ENCODE measurements around the gene FGF2. TPM values are rescaled to one million over a fixed set of nuclear protein-coding genes. Genes with fewer than 3 reads are reported as not detected.
"Not testable (repeated sequence)": the region's sequence is repeated elsewhere in the genome, so short reads cannot be mapped to it uniquely, and the experiment has no call there.

FGF2 gene
- total RNA-seq, 2 experiments from 2014 or later, result not detected

GRCh38 chr4:122842984-122843531 is 16.4 kb downstream of the FGF2 start:
- Mint-ChIP-seq H3K27ac (no peak overlapping the region), H3K4me1 (ENCODE audit: low read depth) (no peaks in the 10 kb centered on the region), H3K27me3 (peaks cover 26% of the 10 kb centered on the region), H3K4me3 (no peak overlapping the region), H3K9me3 (no peaks in the 10 kb centered on the region), H3K36me3 (ENCODE audit: low read depth) (no peaks in the 10 kb centered on the region)
- Histone ChIP-seq H3K36me3 (ENCODE audit: insufficient read depth, low read length) (no peaks in the 10 kb centered on the region), H3K9me3 (ENCODE audit: control insufficient read depth in 1 of 2, insufficient read depth in 1 of 2, low read length in 2 of 2) (no peaks in the 10 kb centered on the region), H3K27me3 (ENCODE audit: control insufficient read depth in 1 of 2, insufficient read depth in 2 of 2, low read length in 2 of 2) (no peaks in the 10 kb centered on the region), H3K27ac (ENCODE audit: low read depth in 1 of 2, low read length in 2 of 2) (no peak overlapping the region), H3K4me3 (ENCODE audit: low read length) (no peak overlapping the region), H3K4me1 (ENCODE audit: insufficient read depth, low read length) (no peaks in the 10 kb centered on the region)
- DNase-seq (no peak), ATAC-seq (ENCODE audit: poor library complexity) (no peak)
- ChIA-PET POLR2A (no interaction called here), CTCF (no interaction called here)
- intact Hi-C loops (cut with DNase I, micrococcal nuclease), result no loop called here
- no peak for TF ChIP-seq CTCF (IDR thresholded peaks at IDR 0.05)

- H3K36me3 ChIP-seq (ENCODE audit: insufficient read depth, low read length); DNase-seq; H3K9me3 ChIP-seq (ENCODE audit: control insufficient read depth in 1 of 2, insufficient read depth in 1 of 2, low read length in 2 of 2); CTCF ChIA-PET; intact Hi-C loops (cut with DNase I, micrococcal nuclease); H3K4me1 Mint-ChIP-seq (ENCODE audit: low read depth); H3K4me1 ChIP-seq (ENCODE audit: insufficient read depth, low read length); H3K4me3 ChIP-seq (ENCODE audit: low read length); H3K36me3 Mint-ChIP-seq (ENCODE audit: low read depth); ATAC-seq (ENCODE audit: poor library complexity); H3K27ac ChIP-seq (ENCODE audit: low read depth in 1 of 2, low read length in 2 of 2); H3K9me3 Mint-ChIP-seq; H3K27ac Mint-ChIP-seq; H3K27me3 ChIP-seq (ENCODE audit: control insufficient read depth in 1 of 2, insufficient read depth in 2 of 2, low read length in 2 of 2); H3K4me3 Mint-ChIP-seq: not testable (repeated sequence)
- POLR2A ChIA-PET, result interaction anchor here (0.9 kb wide), 1 partner anchor 11 kb away, joined by 3 read pairs; no protein-coding TSS in a partner anchor
- H3K27me3 Mint-ChIP-seq, result peaks cover 23% of the 10 kb centered on the region
Measured at GRCh38 chr4:122844391-122844790, 17.8 kb downstream of the FGF2 start.

- Mint-ChIP-seq H3K27ac (no peak overlapping the region), H3K36me3 (ENCODE audit: low read depth) (no peaks in the 10 kb centered on the region), H3K27me3 (peaks cover 16% of the 10 kb centered on the region), H3K9me3 (no peaks in the 10 kb centered on the region), H3K4me1 (ENCODE audit: low read depth) (no peaks in the 10 kb centered on the region), H3K4me3 (no peak overlapping the region)
- no peak for TF ChIP-seq CTCF (IDR thresholded peaks at IDR 0.05)
- H3K27me3 ChIP-seq (ENCODE audit: control insufficient read depth in 1 of 2, insufficient read depth in 2 of 2, low read length in 2 of 2), result no peaks in the 10 kb centered on the region
- no peak overlapping the region for H3K4me3 ChIP-seq (ENCODE audit: low read length)
- no peaks in the 10 kb centered on the region for H3K9me3 ChIP-seq (ENCODE audit: control insufficient read depth in 1 of 2, insufficient read depth in 1 of 2, low read length in 2 of 2)
- H3K27ac ChIP-seq (ENCODE audit: low read depth in 1 of 2, low read length in 2 of 2), result no peak overlapping the region
- ATAC-seq (ENCODE audit: poor library complexity) (no peak), DNase-seq (no peak)
- H3K36me3 ChIP-seq (ENCODE audit: insufficient read depth, low read length), result no peaks in the 10 kb centered on the region
- ChIA-PET CTCF (no interaction called here), POLR2A (interaction anchor here (0.9 kb wide), 1 partner anchor 10 kb away, joined by 3 read pairs; no protein-coding TSS in a partner anchor)
- no peaks in the 10 kb centered on the region for H3K4me1 ChIP-seq (ENCODE audit: insufficient read depth, low read length)
- intact Hi-C loops (cut with DNase I, micrococcal nuclease), result no loop called here
Measured at GRCh38 chr4:122845066-122845465, 18.4 kb downstream of the FGF2 start.

- Mint-ChIP-seq H3K9me3 (no peaks in the 10 kb centered on the region), H3K36me3 (ENCODE audit: low read depth) (no peaks in the 10 kb centered on the region), H3K27me3 (peaks cover 16% of the 10 kb centered on the region), H3K27ac (no peak overlapping the region), H3K4me3 (no peak overlapping the region), H3K4me1 (ENCODE audit: low read depth) (no peaks in the 10 kb centered on the region)
- intact Hi-C loops (cut with DNase I, micrococcal nuclease), result no loop called here
- Histone ChIP-seq H3K27ac (ENCODE audit: low read depth in 1 of 2, low read length in 2 of 2) (no peak overlapping the region), H3K27me3 (ENCODE audit: control insufficient read depth in 1 of 2, insufficient read depth in 2 of 2, low read length in 2 of 2) (no peaks in the 10 kb centered on the region), H3K36me3 (ENCODE audit: insufficient read depth, low read length) (no peaks in the 10 kb centered on the region), H3K4me1 (ENCODE audit: insufficient read depth, low read length) (no peaks in the 10 kb centered on the region), H3K9me3 (ENCODE audit: control insufficient read depth in 1 of 2, insufficient read depth in 1 of 2, low read length in 2 of 2) (no peaks in the 10 kb centered on the region), H3K4me3 (ENCODE audit: low read length) (no peak overlapping the region)
- no peak for DNase-seq
- ChIA-PET CTCF (no interaction called here), POLR2A (no interaction called here)
- no peak for TF ChIP-seq CTCF (IDR thresholded peaks at IDR 0.05)
- ATAC-seq (ENCODE audit: poor library complexity), result no peak
Measured at GRCh38 chr4:122845760-122846159, 19.1 kb downstream of the FGF2 start.

All from CD4-positive, alpha-beta T cell (primary cell).